SJSA1 (cell line): ENCODE data around the gene BSN. TPM values are rescaled to one million over a fixed set of nuclear protein-coding genes. Genes with fewer than 3 reads are reported as not detected.
A peak's percentile ranks its signal among the peaks of the same experiment; 100 is the strongest.

ENCODE experiments used
- DNase-seq, 2 experiments: peaks; one replicate each; pipeline ENCODE4 v3.0.0-alpha.2; 2015 to 2020; ENCODE audit warnings: low spot score in 2 of 2, low read depth in 1 of 2
- H3K27ac ChIP-seq: fragments of 250-450 bp; sonication (Bioruptor Pico); 2 replicates; pipeline ENCODE4 v1.5.1; 2020; ENCODE audit warnings: mild to moderate bottlenecking, moderate library complexity
- H3K27me3 ChIP-seq: fragments of 250-450 bp; sonication (Bioruptor Pico); replicated peaks from 2 replicates; pipeline ENCODE4 v1.5.1; 2020; ENCODE audit warnings: mild to moderate bottlenecking, moderate library complexity
- H3K36me3 ChIP-seq: fragments of 250-450 bp; sonication (Bioruptor Pico); 2 replicates; pipeline ENCODE4 v1.5.1; 2020; ENCODE audit warnings: mild to moderate bottlenecking
- H3K4me1 ChIP-seq: fragments of 250-450 bp; sonication (Bioruptor Pico); replicated peaks from 2 replicates; pipeline ENCODE4 v1.6.1; 2021; ENCODE audit warnings: mild to moderate bottlenecking
- H3K4me3 ChIP-seq: fragments of 250-450 bp; sonication (Bioruptor Pico); 2 replicates; pipeline ENCODE4 v1.5.1; 2020; ENCODE audit warnings: mild to moderate bottlenecking
- H3K9me3 ChIP-seq: fragments of 250-450 bp; sonication (Bioruptor Pico); replicated peaks from 2 replicates; pipeline ENCODE4 v1.5.1; 2020; ENCODE audit warnings: mild to moderate bottlenecking
- total RNA-seq: library from RNA; depleted of rRNA; stranded (reverse); fragments of >200 nt; shearing (Covaris generic); gene quantifications from 2 replicates; pipeline ENCODE4 v1.2.3, GENCODE V29; 2014

BSN gene
- total RNA-seq, 1 experiment from 2014 or later = 0.05 TPM

DNA sequence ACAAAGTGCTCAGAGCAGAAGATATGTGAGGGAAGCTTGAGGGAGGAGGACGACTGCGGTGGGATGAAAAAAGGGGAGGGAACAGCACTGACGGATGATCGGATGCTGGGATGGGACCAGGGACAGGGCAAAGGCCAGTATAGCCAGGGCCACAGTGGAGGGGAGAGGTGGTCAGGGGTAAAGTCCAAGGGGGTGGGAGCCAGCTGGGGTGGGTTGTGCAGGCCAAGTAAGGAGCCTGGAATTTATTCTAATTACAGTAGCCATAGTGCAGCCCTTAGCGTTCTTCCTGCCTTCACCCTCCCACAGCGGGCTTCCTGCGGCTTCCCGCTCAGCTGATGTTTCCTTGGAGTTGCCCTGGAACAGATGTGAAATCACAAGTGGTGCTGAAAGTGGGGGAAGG, 112.3 kb downstream of the BSN start:
- Histone ChIP-seq H3K4me1 (peaks cover 11% of the 10 kb centered on the region), H3K4me3 (no peak overlapping the region), H3K9me3 (no peaks in the 10 kb centered on the region)

DNA sequence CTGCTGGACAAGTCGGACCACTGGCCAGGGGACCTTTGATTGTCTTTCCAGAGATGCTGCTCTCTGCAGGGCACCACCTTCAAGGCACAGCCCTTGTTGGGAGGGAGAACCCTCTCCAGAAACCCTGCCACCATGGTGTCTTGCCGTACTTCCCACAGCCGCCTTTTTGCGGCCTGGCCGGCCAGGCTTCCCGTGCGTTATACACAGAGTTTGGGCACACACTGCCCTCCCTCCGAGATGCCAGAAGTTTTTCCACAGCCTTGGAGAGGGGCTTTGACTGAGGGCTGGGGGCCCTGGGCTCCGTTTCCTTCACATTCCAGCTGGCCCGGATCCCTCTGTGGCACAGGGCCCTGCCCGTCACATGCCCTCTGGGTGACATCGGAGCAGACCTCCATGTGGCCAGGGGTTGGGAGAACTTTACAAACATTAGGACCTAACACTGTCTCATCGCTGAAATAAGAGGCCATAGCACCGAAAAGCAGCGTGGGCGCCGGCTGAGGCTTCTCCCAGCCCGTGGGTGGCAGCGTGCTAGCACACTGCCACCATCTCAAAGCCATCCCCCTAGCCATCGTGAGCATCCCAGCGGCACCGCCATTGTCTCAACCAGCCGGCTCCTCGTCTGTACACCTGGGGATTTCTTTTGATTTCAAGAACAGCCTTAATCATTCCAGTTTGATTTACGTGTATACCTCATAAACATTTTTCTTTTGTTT, 113.6 kb downstream of the BSN start:
- no peaks in the 10 kb centered on the region for H3K27me3 ChIP-seq
- DNase-seq = no peak
- no peak overlapping the region for H3K27ac ChIP-seq
- H3K9me3 ChIP-seq = no peaks in the 10 kb centered on the region
- H3K4me1 ChIP-seq = peaks cover 11% of the 10 kb centered on the region
- H3K36me3 ChIP-seq = no peaks in the 10 kb centered on the region
- no peak overlapping the region for H3K4me3 ChIP-seq

More for the DNA sequence above, 112.3 kb downstream of the BSN start:
- no peak overlapping the region for H3K27ac ChIP-seq
- no peaks in the 10 kb centered on the region for H3K27me3 ChIP-seq
- no peaks in the 10 kb centered on the region for H3K36me3 ChIP-seq
- DNase-seq = no peak

DNA sequence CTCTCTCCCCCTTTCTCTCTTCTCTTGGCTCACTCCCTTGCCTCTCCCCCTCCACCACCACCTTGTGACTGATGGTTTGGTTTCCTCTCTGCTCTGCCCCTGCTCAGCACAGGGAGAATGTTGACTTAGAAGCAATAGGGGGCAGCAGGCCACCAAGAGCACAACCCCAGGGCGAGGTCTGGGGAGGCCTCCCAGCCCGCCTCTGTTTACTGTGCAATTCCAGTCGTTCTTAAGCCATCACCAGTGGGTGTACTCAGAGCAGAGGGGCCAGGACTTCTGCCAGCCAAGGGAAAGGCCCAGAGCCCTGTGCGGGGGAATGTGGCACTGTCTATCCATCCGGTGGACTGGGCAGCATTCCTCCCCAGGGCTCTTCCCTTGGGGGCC, 114.1 kb downstream of the BSN start:
- no peak overlapping the region for H3K27ac ChIP-seq
- peak in 1 of 2 experiments; percentile 9 for DNase-seq
- H3K36me3 ChIP-seq = no peaks in the 10 kb centered on the region
- H3K27me3 ChIP-seq = no peaks in the 10 kb centered on the region
- H3K4me3 ChIP-seq = no peak overlapping the region
- no peaks in the 10 kb centered on the region for H3K9me3 ChIP-seq
- peaks cover 15% of the 10 kb centered on the region for H3K4me1 ChIP-seq

DNA sequence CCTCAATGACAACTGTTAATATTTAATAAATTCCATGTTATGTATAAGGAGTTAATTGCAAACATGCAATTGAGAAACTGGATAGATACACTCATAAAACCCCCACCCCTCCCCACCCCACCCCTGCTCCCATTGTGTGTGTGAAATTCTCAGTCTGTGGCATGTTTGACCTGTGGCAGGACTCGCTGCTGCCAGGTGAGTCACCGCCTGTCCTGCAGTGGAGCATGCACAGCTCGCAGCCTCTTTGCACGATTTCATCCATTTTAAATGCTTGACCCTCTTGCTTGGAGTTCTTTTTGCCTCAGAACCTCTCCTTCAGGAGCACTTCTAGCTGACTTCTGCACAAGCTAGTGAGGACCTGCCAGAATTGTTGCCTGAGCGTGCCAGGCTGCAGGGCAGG, 114.6 kb downstream of the BSN start:
- H3K27me3 ChIP-seq = no peaks in the 10 kb centered on the region
- no peak overlapping the region for H3K27ac ChIP-seq
- no peaks in the 10 kb centered on the region for H3K36me3 ChIP-seq
- no peak overlapping the region for H3K4me3 ChIP-seq
- DNase-seq = no peak
- H3K9me3 ChIP-seq = no peaks in the 10 kb centered on the region
- H3K4me1 ChIP-seq = peaks cover 17% of the 10 kb centered on the region

DNA sequence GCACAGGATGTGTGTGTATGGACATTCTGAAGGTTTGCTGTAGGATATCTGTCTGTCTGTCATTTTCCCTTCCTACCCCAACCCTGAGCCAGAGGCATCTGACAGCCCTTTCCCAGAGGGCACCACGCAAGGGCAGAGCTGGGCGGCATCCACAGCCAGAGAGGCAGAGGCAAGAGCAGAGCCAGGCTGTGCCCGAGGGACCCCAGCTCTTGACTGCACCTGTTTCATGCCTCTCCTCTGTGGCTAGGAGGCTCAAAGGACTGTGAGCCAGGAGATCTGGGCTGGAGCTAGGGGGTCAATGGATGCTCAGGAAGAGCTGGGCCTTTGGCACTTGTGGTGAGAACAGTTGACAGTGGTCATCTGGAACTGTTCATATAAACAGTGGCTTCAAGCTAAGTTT, 115.1 kb downstream of the BSN start:
- Histone ChIP-seq H3K4me1 (peaks cover 17% of the 10 kb centered on the region), H3K4me3 (no peak overlapping the region), H3K27ac (no peak overlapping the region), H3K27me3 (no peaks in the 10 kb centered on the region), H3K36me3 (no peaks in the 10 kb centered on the region), H3K9me3 (no peaks in the 10 kb centered on the region)
- DNase-seq = no peak

DNA sequence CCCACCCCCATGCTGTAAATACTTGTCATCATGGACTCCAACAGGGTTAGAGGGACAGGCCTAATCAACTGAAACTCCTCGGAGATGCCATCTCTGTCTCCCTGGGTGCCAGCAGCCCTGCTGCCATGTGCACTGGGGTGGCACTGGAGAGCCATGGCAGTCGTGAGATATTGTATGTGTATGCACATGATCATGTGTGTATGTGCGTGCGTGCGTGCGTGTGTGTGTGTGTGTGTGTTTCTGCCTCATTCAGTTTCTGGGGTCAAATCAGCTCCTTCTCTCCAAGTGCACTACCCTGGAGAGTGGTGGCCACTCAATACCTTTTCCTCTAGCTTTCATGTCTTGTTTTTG, 116.6 kb downstream of the BSN start:
- Histone ChIP-seq H3K4me3 (no peak overlapping the region), H3K9me3 (no peaks in the 10 kb centered on the region), H3K36me3 (peaks cover 12% of the 10 kb centered on the region), H3K27me3 (no peaks in the 10 kb centered on the region), H3K27ac (no peak overlapping the region), H3K4me1 (peaks cover 24% of the 10 kb centered on the region)
- DNase-seq = no peak

DNA sequence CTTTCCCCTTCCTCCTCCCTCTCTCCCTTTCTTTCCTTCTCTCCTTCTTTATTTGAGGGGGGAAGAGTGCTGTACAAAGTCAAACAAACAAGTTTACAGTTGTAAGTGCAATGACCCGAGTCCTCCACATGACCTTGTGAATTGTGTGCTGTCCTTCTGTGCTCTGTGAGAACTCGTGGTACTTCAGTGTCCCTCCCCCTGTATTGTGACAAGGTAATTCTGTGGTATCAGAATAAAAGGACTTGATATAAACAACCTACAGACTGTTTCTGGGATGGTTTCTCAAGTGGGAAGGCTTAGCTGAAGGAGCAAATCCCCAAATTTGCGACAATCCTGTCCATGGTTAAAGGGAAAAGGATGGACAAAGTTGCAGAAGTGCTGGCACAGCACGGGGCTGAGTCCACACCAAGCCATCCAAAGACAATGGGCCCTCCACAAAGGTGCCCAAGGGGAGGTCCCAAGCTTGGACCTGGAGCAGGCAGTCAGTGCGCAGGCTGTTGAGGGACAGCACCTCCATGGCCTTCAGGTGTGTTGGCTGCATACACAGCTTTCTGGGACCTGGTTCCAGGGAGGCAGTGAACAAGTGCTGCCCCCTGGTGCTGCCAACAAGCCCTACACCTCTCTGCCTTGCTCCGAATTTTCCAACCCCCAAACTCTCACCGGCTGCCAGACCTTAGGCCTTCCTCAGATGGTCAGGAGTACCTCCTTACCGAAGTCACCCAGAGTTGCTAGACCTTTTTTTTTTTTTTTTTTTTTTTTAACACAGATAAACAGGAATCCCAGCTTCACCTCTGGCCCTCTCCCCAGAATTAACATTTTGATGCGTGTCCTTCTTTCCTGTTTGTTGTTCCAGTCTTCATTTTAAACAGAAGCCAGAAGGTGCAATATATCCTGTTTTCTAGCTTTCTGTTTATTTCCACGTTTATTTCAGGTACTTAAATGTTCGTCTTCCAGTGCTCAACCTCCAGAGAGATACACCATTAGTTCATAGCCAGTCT, 117.3 kb downstream of the BSN start:
- no peaks in the 10 kb centered on the region for H3K9me3 ChIP-seq

GRCh38 chr3:49673121-49673714, 118.9 kb downstream of the BSN start:
- Histone ChIP-seq H3K36me3 (peaks cover 35% of the 10 kb centered on the region), H3K4me1 (peaks cover 22% of the 10 kb centered on the region), H3K4me3 (peak overlapping the region; percentile 75), H3K27me3 (no peaks in the 10 kb centered on the region), H3K27ac (peak overlapping the region; percentile 98), H3K9me3 (no peaks in the 10 kb centered on the region)
- no peak for DNase-seq

More for the DNA sequence above, 117.3 kb downstream of the BSN start:
- Histone ChIP-seq H3K27me3 (no peaks in the 10 kb centered on the region), H3K36me3 (peaks cover 19% of the 10 kb centered on the region), H3K27ac (no peak overlapping the region), H3K4me3 (no peak overlapping the region), H3K4me1 (peaks cover 24% of the 10 kb centered on the region)
- DNase-seq = peak; percentile 46 to 55

DNA sequence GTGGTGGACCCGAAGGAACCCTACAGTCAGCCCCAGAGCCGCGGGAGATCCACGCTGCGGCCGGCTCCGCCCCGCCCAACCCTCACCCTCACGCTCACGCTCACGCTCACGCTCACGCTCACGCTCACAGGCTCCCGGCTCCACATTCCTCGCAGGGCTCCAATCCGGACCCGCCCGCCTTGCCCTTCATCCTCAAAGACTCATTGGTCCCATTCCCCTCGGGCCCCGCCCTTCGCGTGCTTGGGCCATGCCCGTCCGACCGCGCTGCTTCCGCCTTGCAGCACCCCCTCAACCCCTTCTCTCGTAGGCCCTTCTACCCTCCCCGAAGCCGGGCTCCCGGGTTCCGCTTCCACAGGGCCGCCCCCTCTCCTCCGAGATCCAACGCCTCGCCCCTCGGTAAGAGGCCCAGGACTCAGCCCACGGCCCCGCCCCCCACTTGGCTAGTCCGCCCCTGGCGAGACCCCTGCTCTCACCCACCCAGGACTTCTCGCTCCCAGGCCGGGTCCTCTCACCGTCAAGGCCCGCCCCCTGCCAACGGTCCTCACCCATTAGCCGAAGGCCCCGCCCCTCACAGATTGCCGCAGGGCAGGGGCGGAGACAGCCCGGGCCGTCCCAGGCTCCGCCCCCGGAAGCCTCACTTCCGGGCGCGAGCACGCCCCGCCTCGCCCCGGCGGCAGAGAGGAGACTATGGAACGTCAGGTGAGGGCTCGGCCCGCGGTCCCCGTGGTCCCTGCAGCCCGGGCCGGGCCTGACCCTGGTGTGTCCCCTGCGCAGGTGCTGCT, 119.6 kb downstream of the BSN start, which contains the start of gene APEH:
Gene APEH (plus strand): TSS at position 637 of the 782 bp plus-strand sequence. CDS start 51 bp downstream, at position 688.
- peaks cover 17% of the 10 kb centered on the region for H3K4me1 ChIP-seq
- H3K27me3 ChIP-seq = no peaks in the 10 kb centered on the region
- peak within 1 kb of the TSS; percentile 98 for H3K27ac ChIP-seq
- peak within 1 kb of the TSS; percentile 75 for H3K4me3 ChIP-seq
- no peaks in the 10 kb centered on the region for H3K9me3 ChIP-seq
- H3K36me3 ChIP-seq = peaks cover 42% of the 10 kb centered on the region
- peak; percentile 94 to 98 for DNase-seq

GRCh38 chr3:49674497-49674983, 120.3 kb downstream of the BSN start:
- H3K9me3 ChIP-seq = no peaks in the 10 kb centered on the region
- DNase-seq = no peak
- peak overlapping the region; percentile 75 for H3K4me3 ChIP-seq
- H3K4me1 ChIP-seq = peaks cover 13% of the 10 kb centered on the region
- peaks cover 48% of the 10 kb centered on the region for H3K36me3 ChIP-seq
- H3K27ac ChIP-seq = peak overlapping the region; percentile 98
- no peaks in the 10 kb centered on the region for H3K27me3 ChIP-seq

DNA sequence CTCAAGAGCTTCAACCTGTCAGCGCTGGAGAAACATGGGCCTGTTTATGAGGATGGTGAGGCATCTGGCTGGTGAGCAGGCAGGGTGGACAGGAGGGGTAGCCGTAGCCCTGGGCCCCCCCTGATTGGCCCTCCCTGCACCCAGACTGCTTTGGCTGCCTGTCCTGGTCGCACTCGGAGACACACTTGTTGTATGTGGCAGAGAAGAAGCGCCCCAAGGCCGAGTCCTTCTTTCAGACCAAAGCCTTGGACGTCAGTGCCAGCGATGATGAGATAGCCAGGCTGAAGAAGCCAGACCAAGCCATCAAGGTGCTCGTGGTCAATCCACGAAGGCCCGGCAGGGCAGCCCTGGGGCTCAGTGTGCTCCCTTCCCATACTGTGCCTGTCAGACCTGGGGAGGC, 121.6 kb downstream of the BSN start:
- Histone ChIP-seq H3K9me3 (no peaks in the 10 kb centered on the region), H3K4me1 (peaks cover 13% of the 10 kb centered on the region), H3K27me3 (no peaks in the 10 kb centered on the region), H3K27ac (no peak overlapping the region), H3K36me3 (peaks cover 62% of the 10 kb centered on the region), H3K4me3 (no peak overlapping the region)
- no peak for DNase-seq

DNA sequence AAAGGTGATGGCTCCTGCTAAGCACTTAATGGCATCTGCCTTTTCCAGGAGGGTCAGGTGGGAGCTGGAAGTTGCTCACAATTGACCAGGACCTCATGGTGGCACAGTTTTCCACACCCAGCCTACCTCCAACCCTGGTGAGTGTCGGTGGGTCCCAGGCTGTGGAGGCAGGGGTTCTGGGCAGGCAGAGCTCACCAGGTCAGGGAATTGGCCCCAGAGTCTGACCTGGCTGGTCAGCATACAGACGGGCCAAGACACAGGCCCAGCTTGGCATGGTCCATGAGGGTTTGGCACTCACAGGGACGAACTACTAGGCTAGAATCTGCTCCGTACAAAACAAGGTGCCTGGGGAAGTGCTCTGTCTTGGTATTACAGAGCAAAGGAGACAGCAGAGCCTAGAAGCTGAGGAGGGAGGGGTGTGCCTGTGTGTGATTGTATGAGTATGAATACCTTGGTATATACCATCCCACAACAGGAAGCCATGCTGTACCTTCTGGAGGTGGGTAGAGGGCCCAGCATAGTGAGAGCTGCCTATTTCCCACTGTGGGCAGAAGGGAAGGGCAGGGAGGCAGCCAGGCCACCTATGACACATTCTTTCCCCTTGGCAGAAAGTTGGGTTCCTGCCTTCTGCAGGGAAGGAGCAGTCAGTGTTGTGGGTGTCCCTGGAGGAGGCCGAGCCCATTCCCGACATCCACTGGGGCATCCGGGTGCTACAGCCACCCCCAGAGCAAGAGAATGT, 126.4 kb downstream of the BSN start:
- Histone ChIP-seq H3K4me1 (no peaks in the 10 kb centered on the region), H3K27me3 (no peaks in the 10 kb centered on the region), H3K36me3 (peaks cover 81% of the 10 kb centered on the region), H3K9me3 (no peaks in the 10 kb centered on the region), H3K27ac (no peak overlapping the region), H3K4me3 (no peak overlapping the region)
- DNase-seq = no peak

GRCh38 chr3:49681232-49681522, 126.9 kb downstream of the BSN start:
- H3K27me3 ChIP-seq = no peaks in the 10 kb centered on the region
- H3K9me3 ChIP-seq = no peaks in the 10 kb centered on the region
- peaks cover 76% of the 10 kb centered on the region for H3K36me3 ChIP-seq
- no peak overlapping the region for H3K27ac ChIP-seq
- H3K4me3 ChIP-seq = no peak overlapping the region
- no peaks in the 10 kb centered on the region for H3K4me1 ChIP-seq
- no peak for DNase-seq
